Naive thymus-derived CD4-positive, alpha-beta T cell (primary cell): ENCODE results near the gene ADM2. TPM values are rescaled to one million over a fixed set of nuclear protein-coding genes. Genes with fewer than 3 reads are reported as not detected.
A peak's percentile ranks its signal among the peaks of the same experiment; 100 is the strongest.

Experiments
- ATAC-seq: fragments of 150-1000 bp; cut with Tn5 transposase; 2 replicates; pipeline ENCODE4 v1.10.0; 2021; ENCODE audit warnings: mild to moderate bottlenecking, moderate library complexity
- CTCF ChIA-PET: fragments of 350-600 bp; sonication (Branson Sonifier 250); formaldehyde crosslinking; loops from one replicate; lab custom pipeline; 2021; ENCODE audit warnings: antibody characterized with exemption; lab: Charles Lee
- POLR2A ChIA-PET: fragments of 350-600 bp; sonication (Branson Sonifier 250); formaldehyde crosslinking; loops from one replicate; lab custom pipeline; 2021; ENCODE audit warnings: antibody characterized with exemption, inconsistent platforms; lab: Charles Lee
- DNase-seq, 9 donors: peaks; one replicate each; pipeline versions ENCODE4 v3.0.0 to v3.0.0-alpha.2; 2020 to 2022; ENCODE audit warnings: mixed read lengths in 1 of 9
- H3K27ac ChIP-seq: one replicate; pipeline ENCODE4 v1.7.0; 2013; ENCODE audit warnings: mild to moderate bottlenecking, low read depth, low read length, moderate library complexity
- H3K27me3 ChIP-seq, 2 donors: one replicate each; pipeline ENCODE4 v1.7.0; 2013; ENCODE audit warnings: low read length in 2 of 2, mild to moderate bottlenecking in 2 of 2, moderate library complexity in 2 of 2; ENCODE audit not compliant: control insufficient read depth in 2 of 2, insufficient read depth in 2 of 2
- H3K36me3 ChIP-seq, 3 experiments: 1 replicate in 2 of 3; 2 replicates in 1 of 3; pipeline ENCODE4 v1.7.0; 2013; ENCODE audit warnings: low read length in 3 of 3, mild to moderate bottlenecking in 3 of 3, moderate library complexity in 1 of 3; ENCODE audit not compliant: insufficient read depth in 3 of 3, control insufficient read depth in 2 of 3
- H3K4me1 ChIP-seq, 2 donors: one replicate each; pipeline ENCODE4 v1.7.0; 2013; ENCODE audit warnings: low read length in 2 of 2, mild to moderate bottlenecking in 2 of 2, moderate library complexity in 1 of 2; ENCODE audit not compliant: control insufficient read depth in 2 of 2, insufficient read depth in 2 of 2
- H3K4me3 ChIP-seq: 2 replicates; pipeline ENCODE4 v1.7.0; 2013; ENCODE audit warnings: mild to moderate bottlenecking, low read length
- H3K9me3 ChIP-seq, 3 experiments: 1 replicate in 2 of 3; 2 replicates in 1 of 3; pipeline ENCODE4 v1.7.0; 2013; ENCODE audit warnings: low read length in 3 of 3; ENCODE audit not compliant: control insufficient read depth in 2 of 3
- H3K27ac Mint-ChIP-seq, 9 donors: one replicate each; pipeline ENCODE4 v1.8.0; 2020 to 2022; ENCODE audit warnings: mixed read lengths in 9 of 9, mild to moderate bottlenecking in 8 of 9, moderate library complexity in 5 of 9, inconsistent platforms in 2 of 9
- H3K27me3 Mint-ChIP-seq, 5 donors: one replicate each; pipeline ENCODE4 v1.8.0; 2021 to 2022; ENCODE audit warnings: mixed read lengths in 5 of 5, mild to moderate bottlenecking in 1 of 5
- H3K36me3 Mint-ChIP-seq, 5 donors: one replicate each; pipeline ENCODE4 v1.8.0; 2020 to 2022; ENCODE audit warnings: mixed read lengths in 5 of 5, mild to moderate bottlenecking in 3 of 5, inconsistent platforms in 1 of 5
- H3K4me1 Mint-ChIP-seq, 7 donors: one replicate each; pipeline ENCODE4 v1.8.0; 2020 to 2022; ENCODE audit warnings: mixed read lengths in 7 of 7, mild to moderate bottlenecking in 3 of 7, inconsistent platforms in 1 of 7
- H3K4me3 Mint-ChIP-seq, 10 donors: one replicate each; pipeline ENCODE4 v1.8.0; 2020 to 2022; ENCODE audit warnings: mild to moderate bottlenecking in 10 of 10, mixed read lengths in 10 of 10, moderate library complexity in 6 of 10, inconsistent platforms in 2 of 10
- H3K9me3 Mint-ChIP-seq, 11 donors: one replicate each; pipeline ENCODE4 v1.8.0; 2020 to 2022; ENCODE audit warnings: mixed read lengths in 11 of 11, mild to moderate bottlenecking in 4 of 11, inconsistent platforms in 1 of 11, moderate library complexity in 1 of 11
- intact Hi-C, 2 donors: fragments of 100-400 bp; cut with micrococcal nuclease; formaldehyde crosslinking; loops; one replicate each; pipeline ENCODE4 v1.15.1; 2023
- polyA plus RNA-seq, 2 donors: library from polyadenylated mRNA; unstranded; fragments of 300-500 nt; fragmentation: Illumina TruSeq; gene quantifications; one replicate each; pipeline ENCODE4 v1.2.3, GENCODE V29; 2021
- total RNA-seq, 6 experiments: library from RNA in 5 of 6; stranded (reverse) in 5 of 6; gene quantifications; 1 replicate in 5 of 6; 2 replicates in 1 of 6; pipeline ENCODE4 v1.2.3 and lab custom pipeline; 2021 to 2026

ADM2 gene
- total and polyA plus RNA-seq, 7 experiments from 2014 or later = 0.24 to 4.5 (median 3.7) TPM

DNA sequence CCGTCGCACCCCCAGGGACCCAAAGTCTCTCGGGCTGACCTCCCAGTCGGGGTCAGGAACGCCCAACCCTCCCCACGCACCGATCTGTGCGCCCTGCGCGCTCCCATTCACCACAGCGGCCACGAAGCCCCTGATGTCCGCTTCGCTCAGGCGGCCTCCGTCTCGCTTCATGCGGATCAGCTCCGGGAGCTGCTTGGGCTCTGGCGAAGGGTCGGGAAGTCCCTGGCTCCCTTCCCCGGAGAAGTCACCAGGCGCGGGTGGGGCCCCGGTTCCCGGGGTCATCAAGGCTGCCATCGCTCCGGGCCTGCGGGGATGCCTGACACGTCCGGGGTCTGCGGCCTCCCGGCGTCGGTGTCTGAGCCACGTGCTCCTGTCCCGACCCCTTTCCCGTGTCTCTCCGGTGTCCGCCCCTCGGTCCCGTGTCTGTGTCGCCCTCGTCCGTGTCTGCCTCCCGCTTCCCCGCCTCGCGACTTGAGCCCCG lies 48.1 kb downstream of the ADM2 start:
- Histone ChIP-seq H3K27ac (peak overlapping the region; percentile 84), H3K4me3 (peak overlapping the region; percentile 20), H3K9me3 (no peaks in the 10 kb centered on the region), H3K36me3 (no peaks in the 10 kb centered on the region), H3K27me3 (no peaks in the 10 kb centered on the region), H3K4me1 (peaks cover 9 to 19% of the 10 kb centered on the region in 2 donors)
- DNase-seq = peak in 1 of 9 donors; percentile 19
- ATAC-seq = no peak
- intact Hi-C loops = loop anchor here (5.0 kb wide), 3 partner anchors 57 to 337 kb away; partner anchors contain the start of gene HDAC10 (in 1 of the 2)
- H3K27me3 Mint-ChIP-seq = peaks cover 0 to 7% (median 0%) of the 10 kb centered on the region in 5 donors
- H3K27ac Mint-ChIP-seq = peak overlapping the region in 5 of 9 donors; percentile 48 to 90 (median 72)
- ChIA-PET CTCF (interaction anchor here (1.0 to 1.1 kb wide), 2 partner anchors 34 to 92 kb away, joined by 3 read pairs; partner anchors contain the start of gene SYCE3), POLR2A (interaction anchor here (0.6 to 7.1 kb wide), 7 partner anchors 10 to 99 kb away, joined by 3 to 127 read pairs (median 77); partner anchors contain the start of genes ARSA, LMF2 and NCAPH2)
- H3K9me3 Mint-ChIP-seq = no peaks in the 10 kb centered on the region
- peaks cover 0 to 27% (median 0%) of the 10 kb centered on the region in 5 donors for H3K36me3 Mint-ChIP-seq
- peaks cover 5 to 51% (median 34%) of the 10 kb centered on the region in 7 donors for H3K4me1 Mint-ChIP-seq
- H3K4me3 Mint-ChIP-seq = peak overlapping the region in 4 of 10 donors; percentile 26 to 92 (median 62)

DNA sequence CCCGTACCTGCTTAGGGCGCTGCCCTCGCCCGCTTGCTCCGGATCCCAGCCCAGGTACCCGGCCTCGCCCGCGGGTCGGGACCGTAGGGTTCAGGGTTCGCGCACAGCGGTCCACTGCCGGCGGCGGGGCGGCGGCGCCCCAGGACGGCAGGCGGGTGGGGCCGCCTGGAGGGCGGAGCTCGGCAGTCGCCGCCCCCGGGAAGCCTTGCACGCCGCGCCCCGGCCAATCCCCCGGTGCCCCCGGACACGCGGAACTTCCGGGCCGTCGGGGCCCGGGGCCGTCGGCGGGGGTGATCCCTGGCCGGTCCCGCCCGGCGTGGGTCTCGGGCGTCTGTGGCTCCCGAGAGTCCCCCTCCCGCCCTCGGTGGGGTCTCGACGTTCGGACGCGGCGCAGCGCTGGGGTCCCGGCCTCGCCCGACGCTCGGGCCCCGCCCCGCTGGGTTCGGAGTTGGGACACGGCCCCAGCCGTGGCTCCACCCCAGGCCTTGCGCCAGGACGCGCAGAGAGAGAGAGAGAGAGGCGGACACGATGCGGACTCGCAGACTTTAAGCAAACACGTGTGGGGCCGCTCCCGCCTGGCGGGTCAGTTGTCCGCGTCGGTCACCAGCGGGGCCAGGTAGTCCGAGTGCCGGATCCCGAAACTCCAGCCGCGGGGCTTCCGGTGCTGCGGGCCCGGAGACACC lies 48.7 kb downstream of the ADM2 start, which contains the start of gene TYMP:
TSS of gene TYMP (minus strand) at position 116 of the 683 bp plus-strand sequence. CDS start 303 bp downstream, outside the sequence.
- Histone ChIP-seq H3K36me3 (no peaks in the 10 kb centered on the region), H3K27me3 (no peaks in the 10 kb centered on the region), H3K4me1 (peaks cover 5 to 14% of the 10 kb centered on the region in 2 donors), H3K4me3 (peak within 1 kb of the TSS; percentile 86), H3K27ac (peak within 1 kb of the TSS; percentile 84), H3K9me3 (no peaks in the 10 kb centered on the region)
- peak in 4 of 9 donors; percentile 33 to 89 (median 52) for DNase-seq
- CTCF ChIA-PET = interaction anchor here (1.0 to 1.1 kb wide), 2 partner anchors 33 to 91 kb away, joined by 3 read pairs; partner anchors contain the start of gene SYCE3
- POLR2A ChIA-PET = interaction anchor here (0.6 to 7.1 kb wide), 7 partner anchors 9 to 98 kb away, joined by 3 to 127 read pairs (median 77); partner anchors contain the start of genes ARSA, LMF2 and NCAPH2
- Mint-ChIP-seq H3K27ac (peak within 1 kb of the TSS in 7 of 9 donors; percentile 84 to 100 (median 92)), H3K4me1 (peaks cover 0 to 49% (median 30%) of the 10 kb centered on the region in 7 donors), H3K27me3 (peaks cover 0 to 5% (median 0%) of the 10 kb centered on the region in 5 donors), H3K36me3 (peaks cover 0 to 23% (median 0%) of the 10 kb centered on the region in 5 donors), H3K9me3 (no peaks in the 10 kb centered on the region), H3K4me3 (peak within 1 kb of the TSS; percentile 80 to 96 (median 87))
- intact Hi-C loops = loop anchor here (1.0 to 10.0 kb wide), 6 partner anchors 15 to 565 kb away; partner anchors contain the start of genes HDAC10 (in 1 of the 2), KLHDC7B (in 1 of the 2), NCAPH2 (in 1 of the 2) and PIM3 (in 1 of the 2)
- peak; percentile 23 for ATAC-seq

DNA sequence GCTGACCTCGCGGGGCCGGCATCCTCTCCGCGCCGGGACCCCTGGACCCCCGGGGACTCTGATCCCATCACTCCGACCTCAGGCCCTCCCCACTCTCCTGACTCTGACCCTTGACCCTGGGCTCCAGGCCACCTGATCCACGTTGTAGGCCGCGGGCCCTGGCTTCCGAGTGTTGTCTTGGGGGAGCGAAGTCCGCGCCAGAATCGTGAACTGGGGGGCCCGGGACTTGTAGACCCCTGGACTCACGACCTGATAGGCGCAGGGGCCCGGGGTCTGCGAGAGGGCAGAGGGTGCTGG lies 49.2 kb downstream of the ADM2 start:
- Histone ChIP-seq H3K4me3 (peak overlapping the region; percentile 86), H3K36me3 (no peaks in the 10 kb centered on the region), H3K27me3 (no peaks in the 10 kb centered on the region), H3K4me1 (peaks cover 5 to 14% of the 10 kb centered on the region in 2 donors), H3K9me3 (no peaks in the 10 kb centered on the region), H3K27ac (peak overlapping the region; percentile 84)
- ChIA-PET CTCF (no interaction called here), POLR2A (interaction anchor here (0.6 to 2.4 kb wide), 3 partner anchors 9 to 33 kb away, joined by 5 to 16 read pairs (median 9); partner anchors contain the start of gene SYCE3)
- intact Hi-C loops = loop anchor here in 1 of 2 donors (1.0 to 10.0 kb wide), 3 partner anchors 14 to 566 kb away; partner anchors contain the start of genes KLHDC7B, NCAPH2 and PIM3
- Mint-ChIP-seq H3K4me3 (peak overlapping the region; percentile 45 to 96 (median 86)), H3K36me3 (peaks cover 0 to 23% (median 0%) of the 10 kb centered on the region in 5 donors), H3K27me3 (peaks cover 0 to 5% (median 0%) of the 10 kb centered on the region in 5 donors), H3K27ac (peak overlapping the region in 6 of 9 donors; percentile 81 to 100 (median 91)), H3K4me1 (peaks cover 0 to 49% (median 30%) of the 10 kb centered on the region in 7 donors), H3K9me3 (no peaks in the 10 kb centered on the region)
- ATAC-seq = no peak
- peak in 1 of 9 donors; percentile 65 for DNase-seq

DNA sequence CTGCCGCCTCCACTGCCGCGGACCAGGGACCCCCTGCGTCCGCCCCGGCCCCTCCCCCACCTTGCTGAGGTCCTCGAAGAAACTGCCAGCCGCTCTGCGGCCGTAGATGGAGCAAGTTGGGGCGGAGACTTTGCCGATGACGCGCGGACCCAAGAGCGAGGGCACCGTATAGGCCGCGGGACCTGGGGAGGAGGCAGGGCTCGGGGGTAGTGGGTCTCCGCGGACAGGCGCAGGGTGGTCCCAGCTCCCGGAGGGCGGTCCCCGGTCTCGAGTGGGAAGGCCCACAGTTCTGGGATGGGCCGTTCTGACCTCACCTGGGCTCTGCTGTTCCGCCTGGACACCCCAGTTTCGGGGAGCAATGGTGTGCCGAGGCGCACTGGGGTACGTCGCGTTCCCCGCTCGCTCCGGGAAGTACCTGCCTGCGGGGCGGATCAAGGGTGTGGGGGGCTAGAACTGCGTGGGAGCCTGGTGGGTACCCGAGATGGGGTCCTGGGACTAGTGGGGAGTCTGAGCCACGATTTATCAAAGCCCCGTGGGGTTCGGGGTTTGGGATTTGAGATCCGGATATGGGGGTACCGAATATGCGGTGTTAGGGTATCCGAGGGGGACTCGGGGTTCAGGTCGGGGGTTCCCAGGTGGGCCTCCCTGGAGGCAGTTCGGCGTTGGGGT lies 49.7 kb downstream of the ADM2 start:
- Histone ChIP-seq H3K36me3 (no peaks in the 10 kb centered on the region), H3K27ac (peak overlapping the region; percentile 84), H3K27me3 (no peaks in the 10 kb centered on the region), H3K4me3 (peak overlapping the region; percentile 86), H3K4me1 (peaks cover 5 to 14% of the 10 kb centered on the region in 2 donors), H3K9me3 (no peaks in the 10 kb centered on the region)
- Mint-ChIP-seq H3K9me3 (no peaks in the 10 kb centered on the region), H3K27me3 (peaks cover 0 to 5% (median 0%) of the 10 kb centered on the region in 5 donors), H3K36me3 (peaks cover 0 to 23% (median 0%) of the 10 kb centered on the region in 5 donors), H3K27ac (peak overlapping the region; percentile 67 to 100 (median 90)), H3K4me3 (peak overlapping the region; percentile 80 to 96 (median 87)), H3K4me1 (peaks cover 0 to 49% (median 30%) of the 10 kb centered on the region in 7 donors)
- CTCF ChIA-PET = no interaction called here
- DNase-seq (peak in 7 of 9 donors; percentile 46 to 85 (median 57)), ATAC-seq (peak; percentile 60)
- POLR2A ChIA-PET = interaction anchor here (0.6 to 2.4 kb wide), 5 partner anchors 9 to 90 kb away, joined by 5 to 16 read pairs (median 9); partner anchors contain the start of gene SYCE3
- intact Hi-C loops = loop anchor here (1.0 to 10.0 kb wide), 7 partner anchors 8 to 566 kb away; partner anchors contain the start of genes SYCE3 (in 2 of the 2), KLHDC7B (in 1 of the 2), NCAPH2 (in 1 of the 2) and PIM3 (in 1 of the 2)

DNA sequence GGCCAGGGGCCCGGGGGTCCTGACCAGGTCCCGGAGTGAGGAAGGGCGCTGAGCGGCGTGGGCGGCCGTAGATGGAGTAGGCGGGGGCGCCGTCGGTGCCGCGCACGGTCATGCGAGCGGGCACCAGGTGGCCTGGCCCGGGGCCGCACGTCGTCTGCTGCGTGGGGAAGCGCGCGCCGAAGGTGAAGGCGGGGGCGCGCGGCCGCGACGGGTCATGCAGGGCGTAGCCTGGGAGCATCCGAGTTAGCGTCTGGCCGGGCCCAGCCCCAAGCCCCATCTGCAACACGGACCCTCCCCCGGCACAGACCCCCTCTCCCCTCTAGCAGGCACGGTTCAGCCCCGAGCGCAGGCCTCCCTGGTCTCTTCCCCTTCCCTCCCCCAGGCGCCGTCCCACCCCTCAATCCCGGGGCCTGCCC lies 50.2 kb downstream of the ADM2 start:
- Mint-ChIP-seq H3K36me3 (peaks cover 0 to 23% (median 0%) of the 10 kb centered on the region in 5 donors), H3K9me3 (no peaks in the 10 kb centered on the region), H3K27ac (peak overlapping the region in 7 of 9 donors; percentile 84 to 100 (median 92)), H3K4me3 (peak overlapping the region; percentile 80 to 96 (median 87)), H3K27me3 (peaks cover 0 to 5% (median 0%) of the 10 kb centered on the region in 5 donors), H3K4me1 (peaks cover 0 to 54% (median 30%) of the 10 kb centered on the region in 7 donors)
- POLR2A ChIA-PET = interaction anchor here (1.0 to 2.4 kb wide), 5 partner anchors 8 to 89 kb away, joined by 7 to 16 read pairs (median 9); partner anchors contain the start of genes CHKB and SYCE3
- no peaks in the 10 kb centered on the region for H3K9me3 ChIP-seq
- DNase-seq = peak in 4 of 9 donors; percentile 27 to 82 (median 44)
- H3K36me3 ChIP-seq = no peaks in the 10 kb centered on the region
- H3K4me1 ChIP-seq = peaks cover 3 to 12% of the 10 kb centered on the region in 2 donors
- ATAC-seq = peak; percentile 64
- no peaks in the 10 kb centered on the region for H3K27me3 ChIP-seq
- CTCF ChIA-PET = interaction anchor here (1.2 kb wide), 1 partner anchor 31 kb away, joined by 4 read pairs; the partner anchor contains the start of gene SYCE3
- intact Hi-C loops = loop anchor here (1.0 to 10.0 kb wide), 6 partner anchors 8 to 567 kb away; partner anchors contain the start of genes SYCE3 (in 2 of the 2), KLHDC7B (in 1 of the 2) and PIM3 (in 1 of the 2)
- peak overlapping the region; percentile 86 for H3K4me3 ChIP-seq
- H3K27ac ChIP-seq = peak overlapping the region; percentile 84
